PFSK-1 (cell line): ENCODE results near the gene MAZ.

ENCODE experiments used
- POLR2AphosphoS5 ChIP-seq: IDR thresholded peaks from 2 replicates; pipeline ENCODE4 v1.6.1; 2012; ENCODE audit warnings: low read depth, mild to moderate bottlenecking, control low read depth, low read length, moderate library complexity
- SIN3A ChIP-seq: IDR thresholded peaks from 2 replicates; pipeline ENCODE4 v1.6.1; 2012; ENCODE audit warnings: mild to moderate bottlenecking, low read length, moderate library complexity, borderline replicate concordance; ENCODE audit not compliant: insufficient read depth

- no peak for TF ChIP-seq SIN3A
- TF ChIP-seq POLR2AphosphoS5 = no peak
Observed at GRCh38 chr16:29790949-29791844, 15.1 kb upstream of the MAZ start.
